GM18858 (cell line): ENCODE measurements around the gene CYSRT1.

Experiments used
- ATAC-seq: cut with Tn5 transposase; IDR thresholded peaks from one replicate; pipeline ENCODE4 v1.9.1; 2021; ENCODE audit not compliant: unreplicated experiment

Gene CYSRT1

DNA sequence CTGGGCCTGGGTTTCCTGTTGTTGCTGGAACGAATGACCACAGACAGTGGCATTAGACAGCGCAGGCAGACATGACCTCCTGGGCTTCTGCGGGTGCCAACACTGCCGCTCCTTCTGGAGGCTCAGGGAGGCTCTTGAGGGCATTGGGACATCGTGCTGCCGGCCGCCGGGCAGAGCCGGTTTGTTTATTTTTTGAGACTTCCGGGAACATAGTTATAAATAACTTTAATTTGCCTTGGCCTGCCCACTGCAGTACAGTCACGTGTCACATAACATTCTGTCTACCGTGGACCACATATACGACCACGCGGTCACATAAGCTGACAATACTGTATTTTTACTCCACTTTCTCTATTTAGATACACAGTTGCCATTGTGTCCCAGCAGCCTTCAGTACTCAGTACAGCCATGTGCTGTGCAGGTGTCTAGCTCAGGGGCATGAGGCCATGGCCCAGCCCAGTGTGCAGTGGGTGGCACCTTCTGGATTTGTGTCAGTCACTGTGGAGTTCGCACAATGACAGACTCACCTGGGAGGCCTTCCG lies 44.3 kb downstream of the CYSRT1 start:
- ATAC-seq: no peak

DNA sequence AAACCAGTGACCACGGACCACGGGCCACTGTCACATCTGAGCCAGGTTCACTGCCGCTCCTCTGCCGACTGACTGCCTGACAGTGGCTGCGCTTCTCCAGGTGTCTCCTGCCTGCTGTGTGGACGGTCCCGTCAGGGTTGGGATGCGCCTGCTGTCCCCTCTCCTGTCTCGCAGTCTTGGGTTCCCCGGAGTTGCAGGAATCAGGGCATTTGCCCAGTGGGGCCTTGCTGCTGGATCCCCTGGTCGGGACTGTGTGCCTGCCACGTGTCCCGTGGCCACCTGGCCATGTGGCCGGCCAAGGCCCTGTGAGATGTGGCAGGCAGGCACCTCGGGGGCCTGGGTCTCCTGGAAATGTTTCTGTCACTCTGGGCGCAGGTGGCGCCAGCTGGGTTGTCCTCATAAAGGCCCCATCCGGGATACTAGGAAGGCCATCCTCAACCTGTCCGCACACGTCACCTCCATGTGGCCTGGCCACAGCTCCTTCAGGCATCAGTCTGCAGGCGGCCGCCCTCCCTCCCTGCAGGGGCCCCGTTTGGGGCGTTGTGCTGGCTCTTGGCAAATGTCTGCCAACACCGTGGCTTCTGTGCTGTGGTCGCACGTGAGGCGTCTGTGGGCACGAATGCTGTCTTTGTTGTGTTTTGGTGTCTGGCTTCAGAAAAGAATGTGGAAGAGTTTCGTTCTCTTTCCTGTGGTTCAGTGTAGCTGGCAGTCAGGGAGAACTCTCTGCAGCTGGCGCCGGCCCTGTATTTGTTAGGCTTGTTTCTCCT lies 46.1 kb downstream of the CYSRT1 start:
- ATAC-seq: no peak

DNA sequence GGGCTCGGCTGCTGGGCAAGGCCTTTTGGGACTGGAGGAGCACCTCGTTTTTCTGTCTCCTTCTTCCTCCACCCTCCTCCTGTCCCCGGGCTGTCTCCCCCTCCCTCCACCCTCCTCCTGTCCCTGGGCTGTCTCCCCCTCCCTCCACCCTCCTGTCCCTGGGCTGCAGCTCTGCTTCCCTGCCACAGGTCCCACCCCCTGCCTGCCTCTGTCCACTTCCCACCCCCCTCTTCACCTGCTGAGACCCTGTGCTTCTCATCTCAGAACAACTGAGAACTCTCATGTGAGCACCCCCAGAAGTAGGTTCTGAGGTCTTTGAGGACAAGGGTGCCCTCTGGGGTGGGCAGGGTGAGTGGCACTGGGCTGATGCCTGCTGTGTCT lies 46.7 kb downstream of the CYSRT1 start:
- ATAC-seq: no peak

DNA sequence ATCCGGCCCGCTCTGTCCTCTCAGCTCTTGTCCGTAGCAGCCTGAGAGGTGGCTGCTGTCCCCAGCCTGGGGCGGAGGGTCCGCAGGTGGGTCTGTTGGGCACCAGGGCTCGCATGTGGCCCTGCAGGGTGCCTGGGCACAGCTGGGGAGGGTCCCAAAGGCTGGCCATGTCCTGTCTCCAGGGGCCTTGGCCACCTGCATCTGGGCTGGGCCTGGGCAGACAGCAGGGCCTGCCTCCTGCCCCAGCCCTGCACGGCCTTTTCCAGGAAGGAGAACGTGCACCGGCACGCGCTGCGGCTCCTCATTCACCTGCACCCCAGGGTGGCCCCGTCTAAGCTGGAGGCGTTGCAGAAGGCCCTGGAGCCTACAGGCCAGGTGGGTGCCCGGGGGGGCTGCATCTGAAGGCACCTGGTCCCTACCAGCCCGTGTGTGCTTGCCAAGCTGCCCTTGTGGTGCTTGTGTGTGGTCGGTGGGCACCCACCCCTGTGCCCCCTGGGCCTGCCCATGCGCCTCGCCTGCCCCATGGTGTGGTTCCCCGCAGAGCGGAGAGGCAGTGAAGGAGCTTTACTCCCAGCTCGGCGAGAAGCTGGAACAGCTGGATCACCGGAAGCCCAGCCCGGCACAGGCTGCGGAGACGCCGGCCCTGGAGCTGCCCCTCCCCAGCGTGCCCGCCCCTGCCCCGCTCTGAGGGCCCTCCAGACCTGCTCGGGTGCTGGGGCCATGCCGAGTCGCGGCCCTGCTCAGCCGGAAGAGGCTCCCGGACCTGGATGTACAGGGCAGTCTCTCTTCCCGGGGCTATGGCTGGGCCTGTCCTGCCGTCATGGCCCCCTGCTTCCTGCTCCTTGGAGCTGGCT lies 47.5 kb downstream of the CYSRT1 start:
- no peak for ATAC-seq

DNA sequence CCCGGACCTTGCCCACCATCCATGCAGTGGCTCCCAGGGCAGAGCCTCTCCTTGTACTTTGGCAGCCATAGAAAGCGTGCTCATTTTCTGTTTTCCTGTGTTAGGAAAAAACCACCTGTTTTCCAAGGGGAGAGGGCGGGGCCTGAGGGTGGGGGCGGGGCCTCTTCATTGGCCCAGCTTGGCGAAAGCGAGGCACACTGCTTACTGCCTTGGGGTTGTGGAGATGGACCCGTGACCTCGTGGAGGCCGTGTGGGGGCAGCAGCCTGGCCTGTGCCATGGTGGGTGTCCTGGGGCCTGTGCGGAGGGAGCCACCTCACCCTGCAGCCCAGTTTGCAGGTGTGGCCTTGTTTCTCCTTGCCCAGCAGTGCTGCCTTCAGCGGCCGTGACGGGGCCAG lies 48.1 kb downstream of the CYSRT1 start:
- no peak for ATAC-seq

DNA sequence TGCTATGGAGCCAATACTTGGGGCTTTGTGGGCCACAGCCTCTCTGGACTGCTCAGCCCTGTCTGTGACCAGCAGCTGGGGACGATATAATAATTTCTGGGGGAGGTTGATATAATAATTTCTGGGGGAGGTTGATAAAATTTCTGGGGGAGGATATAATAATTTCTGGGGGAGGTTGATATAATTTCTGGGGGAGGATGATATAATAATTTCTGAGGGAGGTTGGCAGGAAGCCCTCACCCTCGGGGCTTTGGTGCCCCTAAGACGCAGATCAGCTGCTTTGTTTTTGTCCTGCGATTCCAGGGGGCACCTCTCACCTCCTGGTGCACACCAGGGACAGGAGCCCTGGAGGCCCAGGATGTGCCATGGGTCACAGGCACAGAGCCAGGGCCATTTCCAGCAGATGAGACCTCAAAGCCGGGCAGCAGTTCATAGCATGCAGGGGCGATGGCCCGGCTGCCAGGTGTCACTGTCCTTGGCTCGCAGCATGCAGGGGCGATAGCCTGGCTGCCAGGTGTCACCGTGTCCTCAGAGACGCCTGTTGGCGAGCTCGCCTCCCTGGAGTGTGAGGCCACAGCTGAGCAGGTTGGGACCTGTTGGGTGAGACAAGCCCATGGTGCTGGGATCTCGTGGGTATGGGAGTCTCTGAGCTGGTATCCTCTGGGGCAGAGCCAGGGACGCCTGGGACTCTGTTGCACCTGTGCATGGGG lies 48.8 kb downstream of the CYSRT1 start:
- ATAC-seq: no peak

DNA sequence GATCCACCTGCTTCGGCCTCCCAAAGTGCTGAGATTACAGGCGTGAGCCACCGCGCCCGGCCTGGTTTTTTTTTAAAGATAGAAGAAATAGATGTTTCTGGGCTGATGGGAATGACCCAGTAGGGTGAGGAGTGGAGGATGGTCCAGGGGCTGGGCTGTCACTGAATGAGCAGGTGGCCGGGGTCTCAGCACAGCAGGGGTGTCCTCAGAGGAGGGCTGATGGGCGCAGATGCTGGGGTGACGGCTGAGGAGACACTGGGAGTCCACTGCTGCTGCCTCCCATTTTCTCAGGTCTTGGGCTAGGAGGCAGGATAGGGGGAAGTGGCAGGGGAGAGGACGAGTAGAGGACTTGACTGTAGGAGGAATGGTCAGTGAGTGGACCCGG lies 50.2 kb downstream of the CYSRT1 start:
- ATAC-seq: no peak
